ENCODE data around the gene ANGEL2. TPM values are rescaled to one million over a fixed set of nuclear protein-coding genes. Genes with fewer than 3 reads are reported as not detected.
A peak's percentile ranks its signal among the peaks of the same experiment; 100 is the strongest.

ANGEL2 gene
- total RNA-seq: 10 to 100 TPM; 10.8 to 26.6 (median 15.4) TPM
- 10 to 100 TPM in 1 of 2 donors, 1 to 10 TPM in 1; 9.2 to 10.6 TPM for polyA plus RNA-seq
- long read RNA-seq, donor 1, full-length matches to known transcripts: 2 of 10 reads
- long read RNA-seq, donor 1, partial matches to known transcripts: 1 of 10 reads
- long read RNA-seq, donor 1, other reads (novel, unspliced or antisense): 7 of 10 reads
- long read RNA-seq, donor 2, partial matches to known transcripts: 3 of 23 reads
- long read RNA-seq, donor 2, other reads (novel, unspliced or antisense): 20 of 23 reads
- long read RNA-seq, donor 3, full-length matches to known transcripts: 1 of 8 reads
- long read RNA-seq, donor 3, partial matches to known transcripts: 2 of 8 reads
- long read RNA-seq, donor 3, other reads (novel, unspliced or antisense): 5 of 8 reads

DNA sequence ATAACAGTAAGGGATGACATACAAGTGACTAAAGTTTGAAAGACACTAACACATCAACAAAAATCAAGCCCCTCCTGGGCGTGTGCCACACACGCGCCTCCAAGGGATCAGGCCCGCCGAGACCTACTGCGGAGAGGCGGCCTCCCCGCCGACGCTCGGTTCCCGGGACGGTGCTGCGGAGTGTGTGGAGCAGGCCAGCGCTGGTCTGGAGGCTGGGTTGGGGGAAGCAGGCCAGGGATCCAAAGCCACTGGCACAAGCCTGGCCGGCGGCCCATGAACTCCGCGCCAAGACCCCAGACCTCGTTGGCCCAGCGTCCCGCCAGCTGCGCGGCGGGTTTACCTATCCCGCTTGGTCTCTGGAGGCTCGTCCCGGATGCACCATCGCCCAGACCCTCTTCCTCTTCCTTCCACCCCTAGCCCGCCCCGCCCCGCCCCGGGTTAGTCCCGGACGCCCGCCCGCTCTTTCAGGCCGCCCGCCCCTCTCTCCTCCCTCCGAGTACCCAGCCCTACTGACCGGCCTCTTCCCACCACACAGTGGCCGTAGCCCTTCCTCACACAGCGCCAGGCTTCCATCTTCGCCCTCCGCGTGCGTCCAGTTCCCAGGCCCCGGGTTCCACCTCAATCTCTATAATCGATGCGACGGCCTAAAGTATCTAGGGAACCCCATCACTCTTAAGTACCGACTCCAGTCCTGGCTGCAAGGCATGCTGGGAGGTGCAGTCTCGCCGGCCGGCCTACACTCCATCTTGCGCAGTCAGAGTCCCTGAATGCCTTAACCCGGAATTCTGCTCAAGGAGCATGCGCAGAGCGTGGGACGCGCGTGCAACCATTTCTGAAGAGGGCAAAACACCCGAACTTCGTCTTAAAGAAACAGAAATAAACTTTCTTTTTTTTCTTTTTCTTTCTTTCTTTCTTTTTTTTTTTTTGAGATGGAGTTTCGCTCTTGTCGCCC is at the start of gene ANGEL2:
Gene ANGEL2, minus strand, starts transcription at position 769 of the 952 bp plus-strand sequence. Its CDS starts 196 bp downstream, at position 573.
- peak within 1 kb of the TSS; percentile 67 to 97 (median 85) for H3K4me3 ChIP-seq
- intact Hi-C loops (cut with DNase I): loop anchor here in 1 of 10 donors (5.0 kb wide), 1 partner anchor 37 kb away; the partner anchor contains the start of gene RPS6KC1
- ATAC-seq (peak; percentile 98 to 99 (median 98)), DNase-seq (peak; percentile 95 to 98 (median 97))
- H3K4me1 ChIP-seq: peaks cover 3 to 31% (median 11%) of the 10 kb centered on the region in 12 donors
- peaks cover 0 to 29% (median 23%) of the 10 kb centered on the region in 9 donors for H3K36me3 ChIP-seq
- H3K9me3 ChIP-seq: no peaks in the 10 kb centered on the region
- H3K27me3 ChIP-seq: no peaks in the 10 kb centered on the region
- peak in 1 of 2 donors; percentile 51 for TF ChIP-seq POLR2A (IDR thresholded peaks at IDR 0.05)
- TF ChIP-seq, protein P1, sequence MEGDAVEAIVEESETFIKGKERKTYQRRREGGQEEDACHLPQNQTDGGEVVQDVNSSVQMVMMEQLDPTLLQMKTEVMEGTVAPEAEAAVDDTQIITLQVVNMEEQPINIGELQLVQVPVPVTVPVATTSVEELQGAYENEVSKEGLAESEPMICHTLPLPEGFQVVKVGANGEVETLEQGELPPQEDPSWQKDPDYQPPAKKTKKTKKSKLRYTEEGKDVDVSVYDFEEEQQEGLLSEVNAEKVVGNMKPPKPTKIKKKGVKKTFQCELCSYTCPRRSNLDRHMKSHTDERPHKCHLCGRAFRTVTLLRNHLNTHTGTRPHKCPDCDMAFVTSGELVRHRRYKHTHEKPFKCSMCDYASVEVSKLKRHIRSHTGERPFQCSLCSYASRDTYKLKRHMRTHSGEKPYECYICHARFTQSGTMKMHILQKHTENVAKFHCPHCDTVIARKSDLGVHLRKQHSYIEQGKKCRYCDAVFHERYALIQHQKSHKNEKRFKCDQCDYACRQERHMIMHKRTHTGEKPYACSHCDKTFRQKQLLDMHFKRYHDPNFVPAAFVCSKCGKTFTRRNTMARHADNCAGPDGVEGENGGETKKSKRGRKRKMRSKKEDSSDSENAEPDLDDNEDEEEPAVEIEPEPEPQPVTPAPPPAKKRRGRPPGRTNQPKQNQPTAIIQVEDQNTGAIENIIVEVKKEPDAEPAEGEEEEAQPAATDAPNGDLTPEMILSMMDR (IDR thresholded peaks at IDR 0.05): no peak
- WGBS, 4 donors: 1% methylated on average over 39 to 66 of the region's 66 CpGs
- peak within 1 kb of the TSS; percentile 66 to 98 (median 94) for H3K27ac ChIP-seq

DNA sequence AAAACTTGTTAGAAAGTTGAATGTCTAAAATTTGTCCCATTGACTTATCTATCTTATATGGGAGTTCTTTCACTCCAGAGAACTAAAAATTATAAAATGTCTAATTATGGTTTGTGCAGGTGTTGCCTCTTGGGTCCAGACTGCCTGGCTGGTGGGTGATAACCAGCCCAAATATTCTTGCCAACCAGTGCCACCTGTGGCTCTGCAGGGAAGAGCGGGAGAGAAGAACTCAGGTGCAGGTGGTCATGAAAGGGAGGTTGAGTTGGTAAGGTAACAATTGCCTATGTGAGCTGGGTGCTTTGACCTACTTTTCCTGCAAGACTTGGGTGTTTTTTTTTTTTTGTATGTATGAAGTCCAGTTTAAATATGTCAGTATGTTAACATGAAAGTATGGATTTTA is 45.6 kb upstream of the ANGEL2 start:
- Histone ChIP-seq H3K4me1 (no peaks in the 10 kb centered on the region), H3K27ac (no peak overlapping the region), H3K27me3 (no peaks in the 10 kb centered on the region), H3K9me3 (peaks cover 0 to 10% (median 0%) of the 10 kb centered on the region in 12 donors), H3K36me3 (no peaks in the 10 kb centered on the region), H3K4me3 (no peak overlapping the region)
- ATAC-seq: no peak
- 93 to 100% (median 95%) methylated on average over 1 of the region's 1 CpG for WGBS, 4 donors
- intact Hi-C loops (cut with DNase I): no loop called here
- TF ChIP-seq POLR2A (IDR thresholded peaks at IDR 0.05): no peak
- TF ChIP-seq, protein P1 (IDR thresholded peaks at IDR 0.05): no peak
- DNase-seq: no peak

- WGBS, 4 donors: 96 to 100% (median 97%) methylated on average over 2 of the region's 2 CpGs
- Histone ChIP-seq H3K27ac (no peak overlapping the region), H3K27me3 (no peaks in the 10 kb centered on the region), H3K4me3 (no peak overlapping the region), H3K36me3 (no peaks in the 10 kb centered on the region), H3K4me1 (no peaks in the 10 kb centered on the region), H3K9me3 (peaks cover 0 to 10% (median 0%) of the 10 kb centered on the region in 12 donors)
- intact Hi-C loops (cut with DNase I): no loop called here
- no peak for DNase-seq
- ATAC-seq: no peak
- no peak for TF ChIP-seq POLR2A (IDR thresholded peaks at IDR 0.05)
- TF ChIP-seq, protein P1 (IDR thresholded peaks at IDR 0.05): no peak
These were observed 45.2 kb upstream of the ANGEL2 start for GRCh38 chr1:213060836-213061235.

Measured in heart left ventricle (tissue), 16 donors.